SK-MEL-5 (cell line): ENCODE results near the gene ALB. TPM values are rescaled to one million over a fixed set of nuclear protein-coding genes. Genes with fewer than 3 reads are reported as not detected.

ENCODE experiments used
- DNase-seq: peaks from one replicate; pipeline ENCODE4 v3.0.0-alpha.2; 2016; ENCODE audit warnings: low read depth, low spot score
- in situ Hi-C: cut with HindIII; loops from 2 replicates; pipeline ENCODE4 v1.10.0; 2016; ENCODE audit warnings: low sequenced_read_pairs, high pct_unique_total_duplicates, low pct_unique_long_range_greater_than_20kb
- total RNA-seq: library from RNA; depleted of rRNA; stranded (reverse); fragments of >200 nt; shearing (Covaris generic); gene quantifications from 2 replicates; pipeline ENCODE4 v1.2.3, GENCODE V29; 2014; rRNA removed

Gene ALB
- total RNA-seq, 1 experiment from 2014 or later, result not detected

DNA sequence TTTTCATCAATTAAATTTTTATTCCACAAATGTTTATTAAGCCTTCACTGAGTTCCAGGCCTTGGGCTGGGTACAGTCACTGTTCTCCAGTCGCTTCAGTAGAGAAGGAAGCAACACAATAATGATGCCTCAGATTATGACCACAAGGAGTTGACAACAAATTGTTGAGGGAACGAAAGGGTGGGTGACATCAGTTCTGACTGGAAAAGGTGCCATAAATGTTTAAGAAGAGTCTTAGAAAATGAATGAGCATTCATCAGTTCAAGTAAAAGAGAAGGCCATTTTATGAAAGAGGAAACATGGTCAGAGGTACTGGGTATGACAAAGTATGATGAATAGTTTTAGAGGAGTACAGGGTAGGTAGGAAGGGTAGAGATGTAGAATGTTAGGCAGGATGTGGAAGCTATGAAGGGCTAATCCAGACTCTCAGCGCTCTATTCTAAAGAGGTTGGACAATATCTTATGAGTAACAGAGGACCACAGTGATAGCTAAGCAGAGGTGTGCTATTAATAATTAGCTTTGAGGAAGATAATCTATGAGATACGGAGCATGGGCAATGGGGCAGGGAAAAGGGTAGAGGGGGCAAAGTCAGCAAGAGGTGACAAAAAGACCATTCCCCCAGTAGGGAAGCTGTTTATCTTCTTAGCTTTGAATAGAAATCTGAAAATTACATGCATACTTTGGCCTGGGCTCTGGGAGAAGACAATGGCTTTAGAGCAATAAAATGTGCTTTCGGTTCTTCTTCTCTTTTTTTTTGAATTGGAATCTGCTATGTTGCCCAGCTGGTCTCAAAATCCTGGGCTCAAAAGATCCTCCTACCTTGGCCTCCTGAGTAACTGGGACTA is 52.3 kb downstream of the ALB start:
- no peak for DNase-seq
- in situ Hi-C loops, result no loop called here

DNA sequence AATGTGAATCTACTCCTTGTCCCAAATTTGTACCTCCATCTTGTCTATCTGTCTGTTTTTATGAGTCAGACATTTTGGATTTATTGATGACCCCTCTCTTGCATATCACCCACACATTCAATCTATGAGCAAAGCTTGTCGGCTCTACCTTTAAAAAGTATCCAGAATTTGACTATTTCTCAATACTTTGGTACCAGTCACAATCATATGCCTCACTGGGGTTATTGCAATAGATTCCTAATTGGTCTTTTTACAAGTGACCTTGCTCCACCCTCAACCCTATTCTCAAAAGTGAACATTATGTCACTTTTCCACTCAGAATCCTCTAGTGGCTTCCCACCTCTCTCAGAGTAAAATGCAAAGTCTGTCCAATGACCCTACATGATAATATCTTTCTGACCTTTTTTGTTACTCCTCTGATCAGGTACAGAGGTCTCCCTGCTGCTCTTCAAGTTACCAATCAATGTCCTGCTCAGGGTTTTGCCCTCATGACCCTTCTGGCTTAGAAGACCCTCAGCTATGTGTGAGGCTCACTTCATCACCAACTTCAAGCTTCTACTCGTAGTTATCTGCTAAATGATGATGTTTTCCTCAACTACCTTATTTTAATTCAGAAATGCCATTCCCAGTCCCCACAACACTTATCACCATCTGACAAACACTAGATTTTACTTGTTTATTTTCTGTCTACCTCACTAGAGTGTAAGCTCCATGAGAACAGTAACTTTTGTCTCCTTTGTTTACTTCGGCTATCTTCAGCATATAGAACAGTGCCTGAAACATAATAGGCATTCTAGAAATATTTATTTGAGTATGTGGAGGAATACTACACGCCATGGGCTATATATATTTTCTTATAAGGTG is 54.3 kb downstream of the ALB start:
- DNase-seq, result no peak
- in situ Hi-C loops, result no loop called here

DNA sequence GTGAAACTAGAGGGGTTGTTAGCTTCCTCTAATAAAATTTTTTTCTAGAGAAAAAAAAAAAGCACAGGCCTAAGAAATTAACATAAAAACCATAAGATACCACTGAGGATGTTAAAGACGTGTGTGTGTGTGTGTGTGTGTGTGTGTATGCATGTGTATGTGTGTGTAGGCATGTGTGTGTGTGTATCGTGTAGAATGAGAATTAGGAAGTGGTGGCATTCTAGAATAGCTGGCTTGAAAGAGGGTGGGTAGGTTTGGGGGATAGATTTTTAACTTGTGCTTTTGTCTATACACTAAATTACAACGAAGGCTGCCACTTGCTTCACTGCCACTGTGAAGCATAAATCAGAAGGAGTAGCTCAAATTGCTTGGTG is 54.9 kb downstream of the ALB start:
- in situ Hi-C loops, result no loop called here
- DNase-seq, result no peak

DNA sequence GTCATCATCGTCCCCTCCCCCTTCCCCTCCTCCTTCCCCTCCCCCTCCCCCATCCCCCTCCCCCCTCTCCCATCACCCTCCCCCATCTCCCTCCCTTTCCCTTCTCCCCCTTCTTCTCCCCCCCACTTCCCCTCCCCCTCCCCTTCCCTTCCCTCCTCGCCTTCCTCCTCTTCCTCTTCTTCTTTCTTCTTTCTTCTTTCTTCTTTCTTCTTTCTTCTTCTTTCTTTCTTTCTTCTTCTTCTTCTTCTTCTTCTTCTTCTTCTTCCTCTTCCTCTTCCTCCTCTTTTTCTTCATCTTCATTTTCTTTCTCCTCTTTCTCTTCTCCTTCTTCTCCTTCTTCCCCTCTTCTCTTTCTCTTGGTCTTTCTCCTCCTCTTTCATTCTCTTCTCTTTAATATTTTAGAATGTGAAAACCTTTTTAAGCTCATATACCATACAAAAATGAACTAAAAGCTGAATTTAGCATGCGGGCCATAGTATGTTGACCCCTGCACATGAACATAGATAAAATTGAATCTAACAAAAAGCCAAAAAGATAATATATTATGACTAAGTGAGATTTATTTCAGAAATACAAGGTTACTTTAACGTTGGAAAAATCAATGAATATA is 56.9 kb downstream of the ALB start:
- no peak for DNase-seq
- in situ Hi-C loops, result no loop called here

DNA sequence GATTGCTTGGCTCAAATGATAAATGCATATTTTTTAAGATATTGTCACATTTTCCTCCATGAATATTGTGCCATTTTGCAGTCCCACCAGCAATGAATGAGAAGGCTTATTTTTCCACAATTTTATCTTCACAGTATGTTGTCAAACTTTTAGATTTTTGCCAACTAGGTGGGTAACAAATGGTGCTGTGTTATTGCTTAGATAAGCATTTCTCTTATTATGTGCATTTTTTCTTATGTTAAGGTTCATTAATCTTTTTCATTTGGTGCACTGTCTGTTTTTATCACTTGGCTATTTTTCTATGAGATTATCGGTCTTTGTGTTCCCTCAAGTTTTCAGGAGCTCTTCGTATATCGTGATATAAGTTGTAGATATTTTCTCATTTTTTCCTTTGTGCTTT is 64.1 kb downstream of the ALB start:
- in situ Hi-C loops, result no loop called here
- no peak for DNase-seq

DNA sequence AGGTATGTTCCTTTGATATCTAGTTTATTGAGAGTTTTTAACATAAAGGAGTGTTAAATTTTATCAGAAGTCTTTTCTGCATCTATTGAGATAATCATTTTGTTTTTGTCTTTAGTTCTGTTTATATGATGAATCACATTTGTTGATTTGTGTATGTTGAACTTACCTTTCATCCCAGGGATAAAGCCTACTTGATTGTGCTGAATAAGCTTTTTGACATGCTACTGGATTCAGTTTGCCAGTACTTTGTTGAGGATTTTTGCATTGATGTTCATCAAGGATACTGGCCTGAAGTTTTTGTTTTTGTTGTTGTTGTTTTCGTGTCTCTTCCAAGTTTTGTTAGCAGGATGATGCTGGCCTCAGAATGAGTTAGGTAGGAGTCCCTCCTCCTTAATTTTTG is 66.6 kb downstream of the ALB start:
- in situ Hi-C loops, result no loop called here
- DNase-seq, result no peak

Other genes with a start within 250 kb of the ALB start
- gene ANKRD17, start 145.5 kb upstream of the ALB start, total RNA-seq, result 32.2 and 36.5 TPM in 2 replicates
- gene AFP, start 31.9 kb downstream of the ALB start, total RNA-seq, result not detected in 2 replicates
- gene AFM, start 77.5 kb downstream of the ALB start, total RNA-seq, result not detected in 2 replicates
- not detected in 2 replicates for gene RASSF6, start 216.1 kb downstream of the ALB start, total RNA-seq